IgD-negative memory B cell (primary cell): ENCODE results near the gene DRC3. TPM values are rescaled to one million over a fixed set of nuclear protein-coding genes. Genes with fewer than 3 reads are reported as not detected.
A peak's percentile ranks its signal among the peaks of the same experiment; 100 is the strongest.
"Not testable (repeated sequence)": the region's sequence is repeated elsewhere in the genome, so short reads cannot be mapped to it uniquely, and the experiment has no call there.

Experiments used
- H3K27ac Mint-ChIP-seq, 3 donors: one replicate each; pipeline ENCODE4 v1.8.0; 2020 to 2022; ENCODE audit warnings: mild to moderate bottlenecking in 3 of 3, mixed read lengths in 3 of 3, moderate library complexity in 1 of 3
- H3K27me3 Mint-ChIP-seq: one replicate; pipeline ENCODE4 v1.8.0; 2021; ENCODE audit warnings: mixed read lengths
- H3K36me3 Mint-ChIP-seq: one replicate; pipeline ENCODE4 v1.8.0; 2020; ENCODE audit warnings: mild to moderate bottlenecking, mixed read lengths
- H3K4me1 Mint-ChIP-seq, 3 donors: one replicate each; pipeline ENCODE4 v1.8.0; 2020 to 2022; ENCODE audit warnings: mixed read lengths in 3 of 3, mild to moderate bottlenecking in 1 of 3
- H3K4me3 Mint-ChIP-seq, 4 donors: one replicate each; pipeline ENCODE4 v1.8.0; 2020 to 2022; ENCODE audit warnings: mild to moderate bottlenecking in 4 of 4, mixed read lengths in 4 of 4, moderate library complexity in 3 of 4
- H3K9me3 Mint-ChIP-seq, 3 donors: one replicate each; pipeline ENCODE4 v1.8.0; 2020 to 2021; ENCODE audit warnings: mixed read lengths in 3 of 3, mild to moderate bottlenecking in 1 of 3
- polyA plus RNA-seq: library from polyadenylated mRNA; unstranded; fragments of 300-500 nt; fragmentation: Illumina TruSeq; gene quantifications from one replicate; pipeline ENCODE4 v1.2.3, GENCODE V29; 2021

DRC3 gene
- polyA plus RNA-seq, 1 donor from 2014 or later: 0.90 TPM

DNA sequence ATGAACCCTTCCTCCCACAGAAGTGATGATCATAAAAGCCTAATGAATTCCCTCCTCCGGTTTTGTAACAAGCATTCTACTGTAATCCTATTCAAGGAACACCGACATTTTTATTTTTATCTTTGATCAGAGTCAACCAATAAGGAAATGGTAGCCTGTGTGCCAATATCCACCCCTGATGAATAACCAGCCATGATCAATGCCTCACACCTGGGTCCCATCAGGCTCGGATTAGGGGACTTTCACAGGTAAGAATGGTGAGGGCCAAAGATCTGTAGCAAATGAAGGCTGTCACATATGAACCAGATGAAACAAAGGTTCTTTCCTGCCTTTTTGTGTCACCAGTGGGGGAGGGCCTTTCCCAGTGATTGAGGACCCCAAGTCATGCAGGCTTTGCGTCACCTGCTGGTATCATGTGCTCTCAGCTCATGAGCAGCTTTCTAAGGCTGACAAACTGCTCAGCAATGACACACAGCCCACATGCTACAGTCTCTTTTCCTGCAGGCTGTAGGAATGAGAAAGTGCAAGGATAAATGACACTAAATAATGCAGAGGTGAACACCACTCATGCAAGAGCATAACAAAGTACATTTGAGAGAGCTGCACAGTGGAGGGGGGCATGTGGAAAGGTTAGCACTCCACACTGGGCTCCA is 35.3 kb upstream of the DRC3 start:
- Mint-ChIP-seq H3K9me3 (no peaks in the 10 kb centered on the region), H3K27me3 (no peaks in the 10 kb centered on the region), H3K4me3 (no peak overlapping the region), H3K27ac (peak overlapping the region in 1 of 3 donors; percentile 53), H3K4me1 (peaks cover 3 to 11% (median 5%) of the 10 kb centered on the region in 3 donors), H3K36me3 (peaks cover 2% of the 10 kb centered on the region)

DNA sequence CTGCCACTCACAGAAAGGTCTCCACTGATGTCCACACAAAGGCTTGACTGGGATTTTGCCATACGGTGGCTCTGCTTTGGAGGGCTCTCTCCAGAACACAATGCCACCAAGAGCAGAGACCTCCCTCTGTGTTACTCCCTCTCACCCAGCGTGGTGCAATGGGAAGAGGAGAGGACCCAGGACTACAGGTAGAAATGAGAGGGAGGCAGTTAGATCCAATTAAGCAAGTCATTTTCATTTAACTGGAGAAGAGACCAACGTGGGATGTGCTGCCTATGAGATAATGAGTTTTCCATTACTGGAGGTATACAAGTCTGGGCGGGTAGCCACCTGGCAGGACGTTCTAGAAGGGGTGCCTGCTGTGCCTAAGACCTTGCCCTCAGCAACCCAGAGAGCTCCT is 34.7 kb upstream of the DRC3 start:
- H3K9me3 Mint-ChIP-seq: no peaks in the 10 kb centered on the region
- H3K27me3 Mint-ChIP-seq: no peaks in the 10 kb centered on the region
- peaks cover 2% of the 10 kb centered on the region for H3K36me3 Mint-ChIP-seq
- H3K27ac Mint-ChIP-seq: no peak overlapping the region
- H3K4me3 Mint-ChIP-seq: no peak overlapping the region
- H3K4me1 Mint-ChIP-seq: peaks cover 3 to 11% (median 5%) of the 10 kb centered on the region in 3 donors

DNA sequence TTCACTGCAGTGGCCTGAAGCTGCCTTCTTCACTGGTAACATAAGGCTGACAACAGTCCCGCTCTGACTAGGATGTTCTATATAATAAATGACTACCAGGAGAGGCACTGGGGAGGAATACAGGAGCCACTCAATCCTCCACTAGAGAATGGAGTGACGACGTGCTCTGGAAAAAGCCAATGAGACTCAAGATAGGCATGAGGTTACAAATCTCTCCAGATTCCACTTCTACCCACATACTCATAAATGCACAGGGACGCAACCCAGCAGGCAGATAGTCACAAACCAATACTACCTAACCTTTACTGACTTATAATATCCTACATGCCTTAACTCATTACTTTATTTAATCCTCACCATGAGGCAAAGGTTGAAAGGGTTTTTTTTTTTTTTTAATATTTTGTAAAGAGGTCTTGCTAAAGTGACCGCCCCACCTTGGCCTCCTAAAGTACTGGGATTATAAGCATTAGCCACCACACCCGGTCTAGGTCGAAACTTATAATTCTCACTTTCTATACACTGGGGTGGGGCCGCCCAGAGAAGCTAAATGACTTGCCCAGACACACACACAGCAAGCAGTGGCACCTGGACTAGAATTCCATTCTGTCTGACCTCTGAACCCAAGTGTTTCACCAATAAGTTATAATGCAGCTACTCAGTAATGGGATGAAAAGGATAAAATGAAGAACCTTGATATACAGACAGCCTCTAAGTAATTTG is 34.1 kb upstream of the DRC3 start:
- H3K4me1 Mint-ChIP-seq: peaks cover 5 to 13% (median 10%) of the 10 kb centered on the region in 3 donors
- H3K36me3 Mint-ChIP-seq: peaks cover 3% of the 10 kb centered on the region
- H3K27me3 Mint-ChIP-seq: no peaks in the 10 kb centered on the region
- H3K4me3 Mint-ChIP-seq: peak overlapping the region in 2 of 4 donors; percentile 19 to 65
- no peak overlapping the region for H3K27ac Mint-ChIP-seq
- H3K9me3 Mint-ChIP-seq: no peaks in the 10 kb centered on the region

- not testable (repeated sequence) for H3K27me3 Mint-ChIP-seq, H3K4me3 Mint-ChIP-seq, H3K9me3 Mint-ChIP-seq, H3K36me3 Mint-ChIP-seq, H3K27ac Mint-ChIP-seq
- H3K4me1 Mint-ChIP-seq: peaks cover 8 to 20% (median 14%) of the 10 kb centered on the region in 3 donors
These were observed 32.7 kb upstream of the DRC3 start for GRCh38 chr17:17939941-17940340.

DNA sequence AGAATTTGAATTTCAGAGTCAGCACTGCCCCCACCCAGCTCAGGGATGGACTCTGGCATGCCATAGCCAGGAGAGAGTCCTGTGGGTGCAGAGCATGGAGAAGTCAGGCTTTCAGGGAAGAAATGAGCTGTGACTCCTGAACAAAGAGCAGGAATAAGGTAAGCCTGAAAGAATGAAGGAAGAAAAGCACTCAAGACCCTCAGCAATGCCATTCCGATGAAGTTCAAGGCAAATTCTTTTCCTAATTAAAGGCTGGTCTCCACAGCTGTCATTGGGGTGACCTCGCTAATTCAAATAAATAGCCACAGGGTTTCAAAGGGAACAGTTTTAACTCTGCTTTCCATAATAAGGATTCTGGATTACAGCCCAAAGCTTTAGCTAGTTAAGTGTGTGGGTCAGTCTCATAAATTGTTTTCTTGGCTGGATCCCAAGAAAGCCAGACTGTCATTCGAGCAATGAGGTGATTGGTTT is 32.2 kb upstream of the DRC3 start:
- H3K36me3 Mint-ChIP-seq: peaks cover 6% of the 10 kb centered on the region
- H3K4me1 Mint-ChIP-seq: peaks cover 8 to 20% (median 12%) of the 10 kb centered on the region in 3 donors
- no peak overlapping the region for H3K27ac Mint-ChIP-seq
- no peaks in the 10 kb centered on the region for H3K9me3 Mint-ChIP-seq
- no peaks in the 10 kb centered on the region for H3K27me3 Mint-ChIP-seq
- no peak overlapping the region for H3K4me3 Mint-ChIP-seq

- no peak overlapping the region for H3K27ac Mint-ChIP-seq
- peaks cover 8 to 20% (median 13%) of the 10 kb centered on the region in 3 donors for H3K4me1 Mint-ChIP-seq
These were observed 31.6 kb upstream of the DRC3 start for GRCh38 chr17:17941015-17941414.

GRCh38 chr17:17942846-17943245 is 29.8 kb upstream of the DRC3 start:
- Mint-ChIP-seq H3K4me3 (no peak overlapping the region), H3K9me3 (no peaks in the 10 kb centered on the region), H3K36me3 (peaks cover 6% of the 10 kb centered on the region), H3K27ac (peak overlapping the region in 1 of 3 donors; percentile 13), H3K27me3 (no peaks in the 10 kb centered on the region), H3K4me1 (peaks cover 5 to 17% (median 13%) of the 10 kb centered on the region in 3 donors)

More at GRCh38 chr17:17941015-17941414, 31.6 kb upstream of the DRC3 start:
- Mint-ChIP-seq H3K36me3 (peaks cover 6% of the 10 kb centered on the region), H3K9me3 (no peaks in the 10 kb centered on the region), H3K4me3 (no peak overlapping the region), H3K27me3 (no peaks in the 10 kb centered on the region)

GRCh38 chr17:17943281-17943984 is 29.2 kb upstream of the DRC3 start:
- H3K4me1 Mint-ChIP-seq: peaks cover 5 to 15% (median 13%) of the 10 kb centered on the region in 3 donors
- H3K9me3 Mint-ChIP-seq: no peaks in the 10 kb centered on the region
- H3K27me3 Mint-ChIP-seq: no peaks in the 10 kb centered on the region
- H3K4me3 Mint-ChIP-seq: peak overlapping the region in 1 of 4 donors; percentile 47
- H3K36me3 Mint-ChIP-seq: peaks cover 6% of the 10 kb centered on the region
- H3K27ac Mint-ChIP-seq: peak overlapping the region in 1 of 3 donors; percentile 44

DNA sequence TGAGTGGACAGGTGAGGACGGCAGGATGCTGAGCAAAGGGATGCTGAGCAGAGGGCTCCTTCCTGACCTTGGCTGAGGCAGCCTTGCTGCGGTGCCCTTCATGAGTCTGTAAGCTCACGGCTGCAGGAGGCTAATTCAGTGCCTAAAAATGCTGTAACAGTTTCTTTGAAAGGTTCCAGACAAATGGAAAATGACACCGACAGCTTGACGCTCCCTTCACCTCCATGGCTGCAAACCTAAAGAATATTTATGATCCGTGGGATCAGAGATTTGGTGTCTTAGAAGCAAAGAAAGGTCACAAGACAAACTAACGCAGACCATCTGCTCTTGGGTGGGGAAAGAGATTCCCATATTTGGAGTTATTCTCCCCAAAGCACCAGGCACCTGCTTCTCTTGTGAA is 28.4 kb upstream of the DRC3 start:
- no peak overlapping the region for H3K4me3 Mint-ChIP-seq
- peaks cover 5 to 13% (median 10%) of the 10 kb centered on the region in 3 donors for H3K4me1 Mint-ChIP-seq
- no peaks in the 10 kb centered on the region for H3K27me3 Mint-ChIP-seq
- peaks cover 6% of the 10 kb centered on the region for H3K36me3 Mint-ChIP-seq
- H3K27ac Mint-ChIP-seq: no peak overlapping the region
- no peaks in the 10 kb centered on the region for H3K9me3 Mint-ChIP-seq

DNA sequence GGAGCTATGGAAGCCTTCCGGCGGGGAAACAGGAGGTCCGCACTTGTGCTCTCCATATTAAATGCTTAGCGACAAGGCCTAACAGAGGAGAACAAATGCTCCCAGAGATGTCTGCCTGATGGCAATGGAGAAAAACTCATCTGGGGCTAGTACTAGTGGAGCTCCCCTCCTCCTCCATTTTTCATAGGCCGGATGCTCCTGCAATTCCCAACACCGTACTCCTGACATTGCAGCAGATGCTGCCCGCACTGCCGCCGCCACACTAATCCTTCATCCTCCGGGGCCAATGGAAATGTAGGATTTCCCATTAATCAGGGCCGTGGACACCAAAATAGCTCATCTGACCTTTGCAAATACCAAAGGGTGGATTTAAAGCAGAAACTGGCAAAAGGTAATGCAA is 27.9 kb upstream of the DRC3 start:
- Mint-ChIP-seq H3K36me3 (peaks cover 6% of the 10 kb centered on the region), H3K9me3 (no peaks in the 10 kb centered on the region), H3K27me3 (no peaks in the 10 kb centered on the region), H3K27ac (no peak overlapping the region), H3K4me1 (peaks cover 5 to 13% (median 9%) of the 10 kb centered on the region in 3 donors), H3K4me3 (no peak overlapping the region)

DNA sequence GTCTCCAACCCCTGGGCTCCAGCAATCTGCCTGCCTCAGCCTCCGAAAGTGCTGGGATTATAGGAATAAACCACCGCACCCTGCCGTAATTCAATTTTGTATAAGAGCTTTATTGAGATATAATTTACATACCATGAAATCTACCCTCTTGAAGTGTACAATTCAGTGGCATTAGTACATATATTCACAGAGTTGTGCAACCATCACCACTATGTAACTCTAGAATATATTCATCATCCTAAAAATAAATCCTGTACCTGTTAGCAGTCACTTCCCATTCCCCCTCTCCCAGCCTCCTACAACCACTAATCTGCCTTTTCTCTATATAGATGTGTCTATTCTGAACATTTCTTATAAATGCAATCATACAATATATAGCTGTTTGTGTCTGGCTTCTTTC is 26.6 kb upstream of the DRC3 start:
- H3K27me3 Mint-ChIP-seq: no peaks in the 10 kb centered on the region
- H3K27ac Mint-ChIP-seq: no peak overlapping the region
- no peaks in the 10 kb centered on the region for H3K9me3 Mint-ChIP-seq
- peaks cover 8% of the 10 kb centered on the region for H3K36me3 Mint-ChIP-seq
- H3K4me1 Mint-ChIP-seq: peaks cover 5 to 13% (median 11%) of the 10 kb centered on the region in 3 donors
- no peak overlapping the region for H3K4me3 Mint-ChIP-seq

- Mint-ChIP-seq H3K4me1 (peaks cover 10 to 14% (median 11%) of the 10 kb centered on the region in 3 donors), H3K4me3 (no peak overlapping the region), H3K9me3 (no peaks in the 10 kb centered on the region), H3K27ac (no peak overlapping the region), H3K27me3 (no peaks in the 10 kb centered on the region), H3K36me3 (peaks cover 10% of the 10 kb centered on the region)
These were observed 25.4 kb upstream of the DRC3 start for GRCh38 chr17:17947309-17947708.

DNA sequence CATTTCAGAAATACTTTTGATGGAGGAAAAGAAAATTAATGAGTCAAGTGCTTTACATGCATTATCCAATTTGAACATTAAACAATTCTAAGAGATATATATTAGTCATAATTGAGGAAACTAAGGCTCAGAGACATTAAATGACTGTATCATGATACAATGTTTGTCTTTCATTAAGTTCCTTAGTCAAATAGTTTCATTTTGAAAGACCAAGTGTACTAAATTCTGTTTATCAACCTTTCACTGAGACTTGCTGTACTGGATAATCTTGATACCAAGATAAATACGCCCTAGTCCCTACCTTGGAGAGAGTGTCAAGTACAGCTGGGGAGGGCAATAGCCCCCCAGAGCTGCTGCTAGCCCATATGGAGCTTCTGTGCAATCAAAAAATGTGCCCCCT is 24.7 kb upstream of the DRC3 start:
- Mint-ChIP-seq H3K27me3 (no peaks in the 10 kb centered on the region), H3K9me3 (no peaks in the 10 kb centered on the region), H3K27ac (no peak overlapping the region)

GRCh38 chr17:17950347-17950746 is 22.3 kb upstream of the DRC3 start:
- Mint-ChIP-seq H3K4me1 (peaks cover 5 to 10% (median 5%) of the 10 kb centered on the region in 3 donors), H3K36me3 (peaks cover 8% of the 10 kb centered on the region), H3K9me3 (no peaks in the 10 kb centered on the region), H3K27me3 (no peaks in the 10 kb centered on the region), H3K4me3 (no peak overlapping the region), H3K27ac (no peak overlapping the region)

More for the DNA sequence above, 24.7 kb upstream of the DRC3 start:
- no peak overlapping the region for H3K4me3 Mint-ChIP-seq
- H3K36me3 Mint-ChIP-seq: peaks cover 10% of the 10 kb centered on the region
- H3K4me1 Mint-ChIP-seq: peaks cover 10 to 14% (median 11%) of the 10 kb centered on the region in 3 donors

DNA sequence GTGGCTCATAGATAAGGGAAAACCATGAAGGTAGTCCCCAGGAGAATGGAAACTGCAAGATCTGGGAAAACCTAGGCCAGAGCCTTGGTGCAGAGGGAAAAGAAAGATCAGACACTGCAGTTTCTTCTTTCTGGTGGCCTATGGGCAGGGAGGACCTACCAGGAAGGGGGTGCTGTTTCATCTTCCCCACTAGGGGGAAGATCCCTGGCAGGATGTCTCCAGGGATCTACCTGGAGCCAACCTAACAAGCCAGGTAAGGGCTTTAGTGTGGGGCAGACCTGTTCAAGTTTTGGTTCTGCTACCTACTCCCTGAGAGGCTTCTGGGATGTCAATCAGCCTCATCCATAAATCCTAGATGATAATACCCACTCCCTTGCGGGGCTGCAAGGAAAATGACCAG is 21.9 kb upstream of the DRC3 start:
- H3K4me3 Mint-ChIP-seq: no peak overlapping the region
- no peaks in the 10 kb centered on the region for H3K9me3 Mint-ChIP-seq
- H3K27me3 Mint-ChIP-seq: no peaks in the 10 kb centered on the region
- H3K27ac Mint-ChIP-seq: no peak overlapping the region
- H3K4me1 Mint-ChIP-seq: peaks cover 5 to 11% (median 5%) of the 10 kb centered on the region in 3 donors
- peaks cover 8% of the 10 kb centered on the region for H3K36me3 Mint-ChIP-seq
